Measurements from ENCODE around the gene ITGB5. TPM values are rescaled to one million over a fixed set of nuclear protein-coding genes. Genes with fewer than 3 reads are reported as not detected.

ITGB5 gene
- not detected in 2 replicates for total RNA-seq

DNA sequence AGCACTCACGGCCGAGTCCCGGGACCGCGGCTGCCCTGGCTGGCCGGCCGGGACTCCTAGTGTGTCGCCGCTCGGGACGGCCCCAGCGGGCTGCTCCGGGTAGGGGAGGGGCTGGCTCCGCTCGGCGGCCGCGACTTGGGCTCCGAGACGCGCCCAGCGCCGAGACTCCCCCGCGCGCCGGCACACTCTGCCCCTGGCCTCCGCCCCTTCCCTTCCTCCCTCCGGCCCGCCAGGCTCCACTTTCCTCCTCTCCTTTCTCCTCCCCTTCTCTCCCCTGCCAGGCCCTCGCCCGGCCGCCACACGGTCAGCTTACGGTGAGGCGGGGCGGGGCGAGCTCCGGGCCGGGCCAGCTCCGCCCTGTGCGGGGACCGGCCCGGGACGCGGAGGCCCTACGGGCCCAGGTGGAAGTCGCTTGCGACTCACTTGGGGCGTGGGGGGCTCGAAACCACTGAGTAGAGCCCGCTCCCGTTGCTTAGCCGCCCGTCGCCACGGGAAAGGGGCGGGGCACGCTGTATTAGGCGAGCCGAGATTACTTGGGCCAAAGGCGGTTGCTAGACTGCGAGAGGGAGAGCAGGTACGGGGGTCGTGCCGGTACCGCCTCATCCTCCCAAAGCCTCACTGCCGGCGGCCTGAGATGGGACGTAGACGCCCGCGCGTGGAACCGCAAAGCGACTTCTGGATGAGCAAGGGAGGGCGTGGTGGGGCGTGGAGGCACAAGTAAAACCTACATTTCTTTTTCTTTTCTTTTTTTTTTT lies at the start of gene ITGB5:
ITGB5 (minus strand) TSS at position 189 of the 755 bp plus-strand sequence. CDS start 365 bp downstream, outside the sequence.
- ChIA-PET CTCF (no interaction called here), POLR2A (no interaction called here)
- Mint-ChIP-seq H3K4me1 (peaks cover 6% of the 10 kb centered on the region), H3K36me3 (ENCODE audit: low read depth) (no peaks in the 10 kb centered on the region), H3K27me3 (peaks cover 50% of the 10 kb centered on the region), H3K27ac (no peak within 1 kb of the TSS), H3K9me3 (no peaks in the 10 kb centered on the region), H3K4me3 (peak within 1 kb of the TSS; percentile 78)
- ATAC-seq (ENCODE audit: low read depth) (peak; percentile 67), DNase-seq (peak; percentile 32)
- no peak for TF ChIP-seq CTCF (IDR thresholded peaks at IDR 0.05)
- intact Hi-C loops (cut with micrococcal nuclease): no loop called here

GRCh38 chr3:124935794-124936542 lies 48.8 kb upstream of the ITGB5 start:
- Mint-ChIP-seq H3K27me3 (peaks cover 8% of the 10 kb centered on the region), H3K9me3 (peaks cover 3% of the 10 kb centered on the region), H3K4me3 (no peak overlapping the region), H3K36me3 (ENCODE audit: low read depth) (no peaks in the 10 kb centered on the region), H3K27ac (no peak overlapping the region), H3K4me1 (no peaks in the 10 kb centered on the region)
- DNase-seq: no peak
- CTCF ChIA-PET: no interaction called here
- ATAC-seq (ENCODE audit: low read depth): no peak
- TF ChIP-seq CTCF (IDR thresholded peaks at IDR 0.05): no peak
- POLR2A ChIA-PET: no interaction called here
- intact Hi-C loops (cut with micrococcal nuclease): no loop called here

GRCh38 chr3:124935264-124935663 lies 48.1 kb upstream of the ITGB5 start:
- CTCF ChIA-PET: no interaction called here
- no peak overlapping the region for H3K4me3 Mint-ChIP-seq
- H3K27me3 Mint-ChIP-seq: peaks cover 8% of the 10 kb centered on the region
- no peak overlapping the region for H3K27ac Mint-ChIP-seq
- no peaks in the 10 kb centered on the region for H3K4me1 Mint-ChIP-seq
- H3K9me3 Mint-ChIP-seq: peaks cover 3% of the 10 kb centered on the region
- DNase-seq: no peak
- H3K36me3 Mint-ChIP-seq (ENCODE audit: low read depth): no peaks in the 10 kb centered on the region
- intact Hi-C loops (cut with micrococcal nuclease): no loop called here
- ATAC-seq (ENCODE audit: low read depth): no peak
- POLR2A ChIA-PET: no interaction called here
- no peak for TF ChIP-seq CTCF (IDR thresholded peaks at IDR 0.05)

DNA sequence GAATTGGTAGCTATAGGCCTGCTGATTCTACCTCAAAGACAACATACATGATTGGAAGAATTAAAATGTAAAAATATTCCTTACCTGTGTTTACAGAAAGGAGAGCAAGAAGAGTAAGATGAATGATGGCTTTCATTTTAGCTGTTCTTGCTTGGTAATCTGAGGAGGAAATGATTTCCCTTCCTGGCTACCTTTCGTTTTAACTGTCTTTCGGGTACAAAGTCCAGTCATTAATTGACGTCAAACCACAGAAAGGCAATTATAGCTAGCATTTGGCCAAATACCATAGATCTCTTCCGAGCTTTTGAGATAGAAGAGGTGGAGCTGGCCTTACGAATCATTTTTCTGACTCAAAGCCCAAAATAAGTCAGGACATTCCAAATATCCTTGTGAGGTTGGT lies 47.4 kb upstream of the ITGB5 start, which contains the start of gene MUC13:
MUC13 (minus strand) TSS at position 175 of the 400 bp plus-strand sequence; CDS start at position 136, 39 bp downstream.
- no peak for ATAC-seq (ENCODE audit: low read depth)
- Mint-ChIP-seq H3K4me1 (no peaks in the 10 kb centered on the region), H3K4me3 (no peak within 1 kb of the TSS), H3K27ac (no peak within 1 kb of the TSS), H3K9me3 (peaks cover 3% of the 10 kb centered on the region), H3K36me3 (ENCODE audit: low read depth) (no peaks in the 10 kb centered on the region), H3K27me3 (peaks cover 8% of the 10 kb centered on the region)
- intact Hi-C loops (cut with micrococcal nuclease): no loop called here
- ChIA-PET CTCF (no interaction called here), POLR2A (no interaction called here)
- no peak for TF ChIP-seq CTCF (IDR thresholded peaks at IDR 0.05)
- DNase-seq: no peak
